Ascending aorta (tissue), 2 donors: ENCODE measurements around the gene HOXB4. TPM values are rescaled to one million over a fixed set of nuclear protein-coding genes. Genes with fewer than 3 reads are reported as not detected.

Experiments
- DNase-seq, 2 donors: peaks; one replicate each; pipeline ENCODE4 v3.0.0-alpha.2; 2019; ENCODE audit warnings: low spot score in 2 of 2
- H3K27ac ChIP-seq, 2 donors: fragments of 200-600 bp; sonication (generic); one replicate each; pipeline ENCODE4 v1.5.1; 2016 to 2017; ENCODE audit warnings: mild to moderate bottlenecking in 1 of 2
- H3K27me3 ChIP-seq: fragments of 200-600 bp; sonication (generic); one replicate; pipeline ENCODE4 v1.5.1; 2017
- H3K36me3 ChIP-seq, 2 donors: fragments of 200-600 bp; sonication (generic); one replicate each; pipeline ENCODE4 v1.5.1; 2016
- H3K4me1 ChIP-seq, 2 donors: fragments of 200-600 bp; sonication (generic); one replicate each; pipeline ENCODE4 v1.5.1; 2016 to 2017; ENCODE audit warnings: mild to moderate bottlenecking in 1 of 2
- H3K4me3 ChIP-seq, 2 donors: fragments of 200-600 bp; sonication (generic); one replicate each; pipeline ENCODE4 v1.5.1; 2016 to 2017; ENCODE audit warnings: mild to moderate bottlenecking in 1 of 2
- H3K9me3 ChIP-seq, 2 donors: fragments of 200-600 bp; sonication (generic); one replicate each; pipeline ENCODE4 v1.5.1; 2016
- intact Hi-C: fragments of 100-400 bp; cut with DNase I; formaldehyde crosslinking; loops from one replicate; pipeline ENCODE4 v1.15.1; 2023
- total RNA-seq: library from RNA; depleted of rRNA; stranded (reverse); fragments of >200 nt; gene quantifications from one replicate; pipeline ENCODE4 v1.1.0, GENCODE V29; 2016
- TF ChIP-seq, protein P1 (sequence below), 3 experiments: fragments of 200-600 bp in 2 of 3; fragments of 450-650 bp in 1 of 3; sonication (generic) in 2 of 3; IDR thresholded peaks; one replicate each; pipeline ENCODE4 v1.5.1; 2016 to 2019; ENCODE audit warnings: antibody characterized with exemption in 3 of 3, mild to moderate bottlenecking in 1 of 3, moderate library complexity in 1 of 3

Gene HOXB4
- total RNA-seq, 1 donor from 2014 or later: 20.4 TPM

DNA sequence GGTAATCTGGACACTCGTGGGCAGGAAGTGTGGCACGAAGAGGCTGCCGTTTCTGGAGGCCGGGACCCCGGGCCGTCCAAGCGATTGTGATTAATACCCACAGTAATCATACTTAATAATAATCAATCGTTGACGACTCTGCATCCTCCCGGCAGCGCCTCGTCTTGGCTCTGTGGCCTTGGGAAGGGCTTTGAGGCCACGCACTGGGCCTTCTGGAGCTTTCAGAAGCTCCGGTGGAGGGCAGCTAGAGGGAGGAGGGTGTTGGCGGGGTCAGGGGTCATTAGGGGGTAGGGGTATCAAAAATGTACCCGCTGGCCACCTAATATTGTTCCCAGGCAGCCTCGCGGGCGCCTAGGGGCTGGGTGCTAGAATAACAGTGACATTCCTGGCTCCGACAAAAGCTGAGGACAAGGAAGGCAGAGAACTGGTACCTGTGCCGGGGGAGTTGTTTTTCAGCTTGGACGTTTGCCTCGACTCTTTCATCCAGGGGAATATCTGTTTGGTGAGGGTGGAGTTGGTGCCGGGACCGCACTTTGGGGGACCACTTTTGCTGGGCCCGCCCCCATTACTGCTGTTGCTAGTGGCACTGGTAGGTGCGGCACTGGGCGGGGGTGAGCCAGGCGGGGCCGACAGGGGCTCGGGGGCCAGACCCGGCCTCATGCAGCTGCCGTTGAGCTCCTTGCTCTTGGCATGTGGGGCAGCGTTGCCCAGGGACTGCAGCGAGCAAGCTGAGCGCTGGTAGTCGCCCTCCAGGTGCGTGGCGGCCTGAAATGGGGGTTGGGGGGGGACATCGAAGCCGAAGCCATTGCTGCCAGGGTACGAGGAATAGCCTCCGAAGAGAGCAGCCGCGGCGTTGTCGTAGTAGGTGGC, 26.3 kb downstream of the HOXB4 start:
- TF ChIP-seq, protein P1, sequence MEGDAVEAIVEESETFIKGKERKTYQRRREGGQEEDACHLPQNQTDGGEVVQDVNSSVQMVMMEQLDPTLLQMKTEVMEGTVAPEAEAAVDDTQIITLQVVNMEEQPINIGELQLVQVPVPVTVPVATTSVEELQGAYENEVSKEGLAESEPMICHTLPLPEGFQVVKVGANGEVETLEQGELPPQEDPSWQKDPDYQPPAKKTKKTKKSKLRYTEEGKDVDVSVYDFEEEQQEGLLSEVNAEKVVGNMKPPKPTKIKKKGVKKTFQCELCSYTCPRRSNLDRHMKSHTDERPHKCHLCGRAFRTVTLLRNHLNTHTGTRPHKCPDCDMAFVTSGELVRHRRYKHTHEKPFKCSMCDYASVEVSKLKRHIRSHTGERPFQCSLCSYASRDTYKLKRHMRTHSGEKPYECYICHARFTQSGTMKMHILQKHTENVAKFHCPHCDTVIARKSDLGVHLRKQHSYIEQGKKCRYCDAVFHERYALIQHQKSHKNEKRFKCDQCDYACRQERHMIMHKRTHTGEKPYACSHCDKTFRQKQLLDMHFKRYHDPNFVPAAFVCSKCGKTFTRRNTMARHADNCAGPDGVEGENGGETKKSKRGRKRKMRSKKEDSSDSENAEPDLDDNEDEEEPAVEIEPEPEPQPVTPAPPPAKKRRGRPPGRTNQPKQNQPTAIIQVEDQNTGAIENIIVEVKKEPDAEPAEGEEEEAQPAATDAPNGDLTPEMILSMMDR (IDR thresholded peaks at IDR 0.05): no peak
- no peaks in the 10 kb centered on the region for H3K27me3 ChIP-seq
- peak overlapping the region; percentile 84 to 97 for H3K27ac ChIP-seq
- DNase-seq: no peak
- peak overlapping the region in 1 of 2 donors; percentile 80 for H3K4me3 ChIP-seq
- no peaks in the 10 kb centered on the region for H3K9me3 ChIP-seq
- peaks cover 19 to 25% of the 10 kb centered on the region in 2 donors for H3K36me3 ChIP-seq
- intact Hi-C loops: no loop called here
- H3K4me1 ChIP-seq: peaks cover 4 to 55% of the 10 kb centered on the region in 2 donors

DNA sequence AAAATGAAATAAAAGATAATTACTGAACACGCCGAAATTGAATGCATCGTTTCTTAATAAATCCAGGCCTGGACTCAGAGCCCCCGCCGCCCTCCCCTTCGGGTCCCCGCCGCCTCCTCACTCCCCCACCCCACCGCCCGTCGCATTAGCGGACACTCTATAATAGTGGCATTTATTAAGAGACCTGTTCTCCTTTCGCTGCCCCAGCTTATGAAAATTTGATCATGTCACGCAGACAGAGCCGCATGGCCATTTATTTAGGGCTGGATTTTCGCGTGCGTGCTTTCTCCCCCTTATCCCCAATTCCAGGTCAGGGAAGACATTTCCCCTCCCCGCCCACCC, 27.0 kb downstream of the HOXB4 start:
- H3K4me1 ChIP-seq: peaks cover 0 to 55% of the 10 kb centered on the region in 2 donors
- DNase-seq: no peak
- H3K27ac ChIP-seq: peak overlapping the region; percentile 84 to 97
- no peaks in the 10 kb centered on the region for H3K9me3 ChIP-seq
- intact Hi-C loops: no loop called here
- TF ChIP-seq, protein P1 (IDR thresholded peaks at IDR 0.05): no peak
- no peak overlapping the region for H3K4me3 ChIP-seq
- H3K27me3 ChIP-seq: no peaks in the 10 kb centered on the region
- peaks cover 19 to 25% of the 10 kb centered on the region in 2 donors for H3K36me3 ChIP-seq

DNA sequence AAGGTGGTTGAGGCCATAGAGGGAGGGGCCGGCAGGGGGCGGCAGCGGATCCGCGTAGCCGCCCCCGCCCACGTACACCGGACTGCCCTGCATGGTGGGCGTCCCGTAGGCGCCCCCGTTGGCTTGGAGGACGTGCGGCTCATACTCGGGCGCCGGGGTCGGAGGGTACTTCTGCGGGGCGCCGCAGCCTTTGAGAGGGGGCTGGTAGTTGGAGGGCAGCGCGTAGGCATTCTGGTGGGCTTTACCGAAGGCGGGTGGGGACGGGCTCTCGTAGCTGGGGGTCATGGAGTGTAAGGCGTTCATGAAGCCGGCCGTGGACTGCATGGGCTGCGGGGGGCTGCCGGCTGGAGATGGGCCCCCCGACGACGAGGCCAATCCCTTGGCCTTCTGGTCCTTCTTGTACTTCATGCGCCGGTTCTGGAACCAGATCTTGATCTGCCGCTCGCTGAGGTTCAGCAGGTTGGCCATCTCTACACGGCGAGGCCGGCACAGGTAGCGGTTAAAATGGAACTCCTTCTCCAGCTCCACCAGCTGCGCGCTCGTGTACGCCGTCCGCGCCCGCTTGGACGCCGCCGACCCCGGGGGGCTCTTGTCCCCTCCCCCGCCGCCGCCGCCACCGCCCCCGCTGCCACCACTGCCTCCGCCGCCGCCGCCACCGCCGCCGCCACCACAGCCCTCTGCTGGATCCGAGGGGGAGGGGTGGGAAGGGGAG, 27.5 kb downstream of the HOXB4 start:
- peak overlapping the region; percentile 84 to 97 for H3K27ac ChIP-seq
- no peak overlapping the region for H3K4me3 ChIP-seq

DNA sequence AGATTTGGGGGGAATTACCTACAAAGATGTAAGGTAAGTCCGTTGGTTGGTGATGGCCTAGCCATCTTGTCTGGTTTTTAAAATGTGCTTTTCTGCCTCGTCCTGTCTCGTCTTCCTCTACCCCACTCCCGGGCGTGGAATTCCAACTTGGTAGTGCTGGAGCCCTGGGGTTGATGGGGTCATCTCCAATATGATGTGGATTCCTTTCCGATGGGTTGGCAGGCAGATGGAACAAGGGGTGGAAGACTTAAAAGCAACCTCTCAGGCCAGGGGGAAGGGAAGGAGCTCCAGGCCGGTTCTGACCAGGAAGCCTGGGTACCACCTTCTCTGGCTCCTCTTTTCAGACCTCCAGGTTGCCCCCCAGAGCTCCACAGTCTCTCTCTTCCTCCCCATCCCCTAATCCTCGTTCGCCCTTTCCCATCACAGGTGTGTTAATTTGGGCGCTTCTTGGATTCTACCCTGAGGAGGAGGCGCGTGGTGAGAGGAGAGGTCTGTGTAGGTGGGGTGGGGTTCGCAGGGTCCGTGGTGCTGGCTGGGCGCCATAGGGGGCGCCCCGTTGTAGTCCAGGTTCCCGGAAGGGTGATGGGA, 28.1 kb downstream of the HOXB4 start:
- TF ChIP-seq, protein P1 (IDR thresholded peaks at IDR 0.05): no peak
- no peaks in the 10 kb centered on the region for H3K27me3 ChIP-seq
- intact Hi-C loops: no loop called here
- peak in 1 of 2 donors; percentile 56 for DNase-seq
- peaks cover 19 to 25% of the 10 kb centered on the region in 2 donors for H3K36me3 ChIP-seq
- H3K27ac ChIP-seq: peak overlapping the region; percentile 84 to 97
- no peak overlapping the region for H3K4me3 ChIP-seq
- H3K4me1 ChIP-seq: peaks cover 6 to 59% of the 10 kb centered on the region in 2 donors
- no peaks in the 10 kb centered on the region for H3K9me3 ChIP-seq

More for the DNA sequence above, 27.5 kb downstream of the HOXB4 start:
- H3K4me1 ChIP-seq: peaks cover under 1 to 55% of the 10 kb centered on the region in 2 donors
- no peaks in the 10 kb centered on the region for H3K9me3 ChIP-seq
- intact Hi-C loops: no loop called here
- no peak for DNase-seq
- H3K36me3 ChIP-seq: peaks cover 19 to 25% of the 10 kb centered on the region in 2 donors
- no peaks in the 10 kb centered on the region for H3K27me3 ChIP-seq
- TF ChIP-seq, protein P1 (IDR thresholded peaks at IDR 0.05): no peak

DNA sequence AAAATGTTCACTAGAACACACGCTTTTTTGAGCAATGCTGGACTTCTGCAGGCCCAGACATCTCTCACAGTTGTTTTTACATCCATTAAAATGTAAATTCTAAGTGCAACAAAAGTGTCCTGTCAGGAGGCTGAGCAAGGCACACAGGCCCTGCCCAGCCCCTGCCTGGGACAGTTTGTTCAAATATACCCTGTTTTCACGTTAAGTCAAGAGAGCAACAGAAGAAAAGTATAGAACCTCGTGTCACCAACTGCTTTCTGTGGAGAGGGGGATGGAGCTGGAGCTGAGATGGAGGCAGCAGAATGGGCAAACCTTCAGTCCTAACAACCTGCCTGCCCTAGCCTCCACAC, 28.9 kb downstream of the HOXB4 start:
- TF ChIP-seq, protein P1 (IDR thresholded peaks at IDR 0.05): no peak
- Histone ChIP-seq H3K27ac (peak overlapping the region; percentile 84 to 97), H3K27me3 (no peaks in the 10 kb centered on the region), H3K4me3 (no peak overlapping the region), H3K36me3 (peaks cover 19 to 25% of the 10 kb centered on the region in 2 donors), H3K4me1 (peaks cover 6 to 63% of the 10 kb centered on the region in 2 donors), H3K9me3 (no peaks in the 10 kb centered on the region)
- no peak for DNase-seq
- intact Hi-C loops: no loop called here
